Heart left ventricle (tissue), 16 donors: Measurements from ENCODE around the gene BTN3A1. TPM values are rescaled to one million over a fixed set of nuclear protein-coding genes. Genes with fewer than 3 reads are reported as not detected.

Experiments used
- ATAC-seq, 4 donors: fragments of 200-7000 bp; cut with Tn5 transposase; one replicate each; pipeline ENCODE4 v1.9.1; 2020 to 2022; ENCODE audit warnings: moderate library complexity in 4 of 4, mild to moderate bottlenecking in 3 of 4, moderate number of reproducible peaks in 1 of 4
- DNase-seq, 5 donors: peaks; one replicate each; pipeline ENCODE4 v3.0.0-alpha.2; 2020
- H3K27ac ChIP-seq, 12 donors: fragments of 200-600 bp; sonication (generic) in 4 of 12; one replicate each; pipeline versions ENCODE4 v1.5.0 to v1.8.0; 2016 to 2022; ENCODE audit warnings: mild to moderate bottlenecking in 2 of 12
- H3K27me3 ChIP-seq, 9 donors: fragments of 200-600 bp; sonication (generic) in 2 of 9; one replicate each; pipeline versions ENCODE4 v1.5.1 to v1.8.0; 2016 to 2022; ENCODE audit warnings: mild to moderate bottlenecking in 3 of 9
- H3K36me3 ChIP-seq, 9 donors: fragments of 200-600 bp; sonication (generic) in 2 of 9; one replicate each; pipeline versions ENCODE4 v1.5.0 to v1.8.0; 2018 to 2022; ENCODE audit warnings: mild to moderate bottlenecking in 2 of 9
- H3K4me1 ChIP-seq, 12 donors: fragments of 200-600 bp; sonication (generic) in 4 of 12; one replicate each; pipeline versions ENCODE4 v1.5.0 to v1.8.0; 2016 to 2022; ENCODE audit warnings: mild to moderate bottlenecking in 3 of 12
- H3K4me3 ChIP-seq, 12 donors: fragments of 200-600 bp; sonication (generic) in 4 of 12; one replicate each; pipeline versions ENCODE4 v1.5.0 to v1.8.0; 2017 to 2022; ENCODE audit warnings: mild to moderate bottlenecking in 9 of 12, moderate library complexity in 4 of 12
- H3K9me3 ChIP-seq, 12 donors: fragments of 200-600 bp; sonication (generic) in 4 of 12; one replicate each; pipeline versions ENCODE4 v1.5.0 to v1.8.0; 2016 to 2022; ENCODE audit warnings: mild to moderate bottlenecking in 1 of 12
- CTCF ChIP-seq, 12 donors: fragments of 200-600 bp; sonication (generic) in 4 of 12; IDR thresholded peaks; one replicate each; pipeline versions ENCODE4 v1.5.0 to v1.8.0; 2018 to 2022; ENCODE audit warnings: antibody characterized with exemption in 12 of 12, mild to moderate bottlenecking in 5 of 12
- POLR2A ChIP-seq, 2 donors: fragments of 450-650 bp; IDR thresholded peaks; one replicate each; pipeline ENCODE4 v1.6.1; 2017; ENCODE audit warnings: antibody characterized with exemption in 2 of 2, mild to moderate bottlenecking in 2 of 2, moderate library complexity in 2 of 2
- WGBS, 4 donors: extraction: QIAGEN DNeasy Blood & Tissue Kit in 2 of 4; methylation state at CpG; one replicate each; pipeline versions ENCODE4 v1.1.5 to v1.1.7; 2013 to 2018; 5-methylcytosine and 5-hydroxymethylcytosine counted together
- intact Hi-C, 10 donors: fragments of 100-400 bp; cut with DNase I; formaldehyde crosslinking; loops; one replicate each; pipeline versions ENCODE4 v1.11.1 to v1.14.2; 2022
- polyA plus RNA-seq, 2 donors: library from polyadenylated mRNA; stranded (reverse); fragments of 200-250 nt; gene quantifications; one replicate each; pipeline ENCODE4 v1.2.3, GENCODE V29; 2013
- total RNA-seq, 9 donors: library from RNA; depleted of rRNA in 2 of 9; stranded (reverse); fragments of >200 nt in 2 of 9; fragmentation: NEBNext Ultra II Directional in 3 of 9; extraction: Animal tissue kit (Norgen Biotek cat#: 25700) in 3 of 9; gene quantifications; one replicate each; pipeline versions ENCODE4 v1.1.0 to v1.2.4, GENCODE V29; 2016 to 2023
- donor health status: ischemic (EF 13 %, LVEDD 7.1; RV severe dilation, severe dysfunction).
- donor health status: healthy with polysubstance abuse.
- donor health status: DM: no; HTN: yes; CAD: no.
- donor health status: DM: no; HTN: no; CAD: no.
- donor health status: ischemic (EF 25% LVEDD 6.9; RV normal size, moderate dysfunction).
- donor health status: ischemic (EF 25% LVEDD 5.7; RV mildly dilated, moderate dysfunction).
- donor health status: healthy.
- donor health status: DM: yes; HTN: yes; CAD: no.
- donor health status: ischemic (EF 35%, LVEDD 5.7; RV mildly dilated, moderate dysfunction).
- donor health status: nonischemic (EF 11% LVEDD 7.7; RV severe dilation, severe dysfunction).
- donor health status: DM: yes; HTN: yes; CAD: no.
- donor health status: PGD.
- donor health status: ischemic (EF 29% LVEDD 5.4; RV normal size, mild dysfunction).
- donor health status: nonischemic (EF 23%, LVEDD 6.1; RV moderate dilation, normal function).

The BTN3A1 gene
- total and polyA plus RNA-seq, 11 donors, result 3.1 to 47.6 (median 5.8) TPM

DNA sequence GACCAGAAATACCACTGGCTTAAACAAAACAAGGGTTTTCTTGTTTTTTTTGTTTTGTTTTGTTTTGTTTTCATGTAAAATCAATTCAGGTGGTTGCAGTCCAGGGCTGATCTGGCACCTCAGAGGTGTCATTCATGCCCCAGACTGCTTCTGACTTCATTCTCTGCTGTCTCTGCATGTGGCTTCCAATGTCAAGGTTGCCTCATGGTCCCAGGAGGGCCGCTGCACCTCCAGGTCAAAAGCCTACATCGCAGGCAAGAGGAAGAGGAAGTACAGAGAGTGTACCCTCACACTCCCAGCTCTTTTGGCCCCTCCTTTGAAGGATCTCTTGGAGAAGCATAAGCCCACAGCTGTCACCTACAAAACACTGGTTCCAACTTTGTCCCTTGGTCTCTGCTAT lies 1.4 kb upstream of the BTN3A1 start:
- H3K4me3 ChIP-seq, result no peak overlapping the region
- no peaks in the 10 kb centered on the region for H3K9me3 ChIP-seq
- WGBS, 4 donors, result 72 to 84% (median 81%) methylated on average over 2 of the region's 2 CpGs
- H3K36me3 ChIP-seq, result peaks cover 0 to 13% (median 2%) of the 10 kb centered on the region in 9 donors
- intact Hi-C loops, result loop anchor here in 2 of 10 donors (5.0 to 10.0 kb wide), 2 partner anchors 54 to 62 kb away; partner anchors contain the start of gene BTN2A1 (in 1 of the 2)
- H3K4me1 ChIP-seq, result peaks cover 0 to 46% (median 11%) of the 10 kb centered on the region in 12 donors
- H3K27ac ChIP-seq, result no peak overlapping the region
- DNase-seq (no peak), ATAC-seq (no peak)
- no peak for TF ChIP-seq CTCF (IDR thresholded peaks at IDR 0.05)
- no peak for TF ChIP-seq POLR2A (IDR thresholded peaks at IDR 0.05)
- H3K27me3 ChIP-seq, result no peaks in the 10 kb centered on the region

GRCh38 chr6:26401389-26401986 lies 587 bp upstream of the BTN3A1 start:
- Histone ChIP-seq H3K9me3 (no peaks in the 10 kb centered on the region), H3K4me1 (peaks cover 0 to 46% (median 11%) of the 10 kb centered on the region in 12 donors), H3K4me3 (peak overlapping the region; percentile 22 to 78 (median 60)), H3K27me3 (no peaks in the 10 kb centered on the region), H3K27ac (peak overlapping the region in 11 of 12 donors; percentile 70 to 93 (median 81)), H3K36me3 (peaks cover 0 to 17% (median 4%) of the 10 kb centered on the region in 9 donors)
- ATAC-seq (no peak), DNase-seq (no peak)
- 43 to 51% (median 45%) methylated on average over 7 of the region's 7 CpGs for WGBS, 4 donors
- intact Hi-C loops, result loop anchor here in 2 of 10 donors (5.0 to 10.0 kb wide), 2 partner anchors 53 to 61 kb away; partner anchors contain the start of gene BTN2A1 (in 1 of the 2)
- TF ChIP-seq POLR2A (IDR thresholded peaks at IDR 0.05) (no peak), CTCF (IDR thresholded peaks at IDR 0.05) (no peak)

- peaks cover 0 to 46% (median 11%) of the 10 kb centered on the region in 12 donors for H3K4me1 ChIP-seq
- H3K36me3 ChIP-seq, result peaks cover 0 to 41% (median 26%) of the 10 kb centered on the region in 9 donors
- ATAC-seq (no peak), DNase-seq (no peak)
- peak overlapping the region in 5 of 12 donors; percentile 60 to 78 (median 70) for H3K4me3 ChIP-seq
- WGBS, 4 donors, result 68 to 79% (median 78%) methylated on average over 3 of the region's 3 CpGs
- H3K27me3 ChIP-seq, result no peaks in the 10 kb centered on the region
- intact Hi-C loops, result loop anchor here in 2 of 10 donors (5.0 to 10.0 kb wide), 2 partner anchors 51 to 58 kb away; partner anchors contain the start of gene BTN2A1 (in 1 of the 2)
- no peak overlapping the region for H3K27ac ChIP-seq
- no peaks in the 10 kb centered on the region for H3K9me3 ChIP-seq
- no peak for TF ChIP-seq CTCF (IDR thresholded peaks at IDR 0.05)
- no peak for TF ChIP-seq POLR2A (IDR thresholded peaks at IDR 0.05)
These were observed 1.8 kb downstream of the BTN3A1 start for GRCh38 chr6:26403893-26404292.

DNA sequence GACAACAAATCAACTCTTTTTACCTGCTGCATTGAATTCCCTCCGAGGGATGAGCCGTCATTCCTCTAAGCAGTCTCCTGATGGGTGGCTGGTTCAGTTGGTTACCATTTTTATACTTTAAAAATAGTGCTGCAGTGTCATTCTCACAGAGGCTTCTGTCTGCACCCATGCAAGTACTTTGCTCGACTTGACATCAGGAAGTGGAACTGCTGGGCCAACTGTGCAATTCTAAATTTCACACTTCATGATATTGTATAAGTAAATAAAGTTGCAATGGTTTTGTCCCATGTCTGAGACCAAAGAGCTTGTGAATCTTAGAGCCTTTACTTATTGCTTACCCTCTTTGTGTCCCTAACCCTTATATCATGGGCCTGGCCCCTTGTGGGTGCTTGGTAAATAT lies 2.5 kb downstream of the BTN3A1 start:
- H3K27ac ChIP-seq, result no peak overlapping the region
- no peaks in the 10 kb centered on the region for H3K27me3 ChIP-seq
- intact Hi-C loops, result loop anchor here in 2 of 10 donors (5.0 to 10.0 kb wide), 2 partner anchors 50 to 58 kb away; partner anchors contain the start of gene BTN2A1 (in 1 of the 2)
- peak overlapping the region in 1 of 12 donors; percentile 72 for H3K4me3 ChIP-seq
- peaks cover 0 to 48% (median 32%) of the 10 kb centered on the region in 9 donors for H3K36me3 ChIP-seq
- ATAC-seq (no peak), DNase-seq (no peak)
- no peaks in the 10 kb centered on the region for H3K9me3 ChIP-seq
- peaks cover 0 to 46% (median 11%) of the 10 kb centered on the region in 12 donors for H3K4me1 ChIP-seq
- TF ChIP-seq CTCF (IDR thresholded peaks at IDR 0.05), result no peak
- TF ChIP-seq POLR2A (IDR thresholded peaks at IDR 0.05), result no peak
- 87 to 91% (median 88%) methylated on average over 3 of the region's 3 CpGs for WGBS, 4 donors
